Stimulated activated CD8-positive, alpha-beta memory T cell treated with anti-CD3 and anti-CD28 coated beads, Interleukin-15, amount 100 ng/mL, for 1 hour (primary cell): ENCODE data around the gene SMYD3.
"Not testable (repeated sequence)": the region's sequence is repeated elsewhere in the genome, so short reads cannot be mapped to it uniquely, and the experiment has no call there.

Source experiments
- DNase-seq: peaks from one replicate; pipeline ENCODE4 v3.0.0-alpha.2; 2020; ENCODE audit warnings: low read depth

SMYD3 gene

GRCh38 chr1:246024118-246024517, 483.0 kb downstream of the SMYD3 start:
- DNase-seq: not testable (repeated sequence)

DNA sequence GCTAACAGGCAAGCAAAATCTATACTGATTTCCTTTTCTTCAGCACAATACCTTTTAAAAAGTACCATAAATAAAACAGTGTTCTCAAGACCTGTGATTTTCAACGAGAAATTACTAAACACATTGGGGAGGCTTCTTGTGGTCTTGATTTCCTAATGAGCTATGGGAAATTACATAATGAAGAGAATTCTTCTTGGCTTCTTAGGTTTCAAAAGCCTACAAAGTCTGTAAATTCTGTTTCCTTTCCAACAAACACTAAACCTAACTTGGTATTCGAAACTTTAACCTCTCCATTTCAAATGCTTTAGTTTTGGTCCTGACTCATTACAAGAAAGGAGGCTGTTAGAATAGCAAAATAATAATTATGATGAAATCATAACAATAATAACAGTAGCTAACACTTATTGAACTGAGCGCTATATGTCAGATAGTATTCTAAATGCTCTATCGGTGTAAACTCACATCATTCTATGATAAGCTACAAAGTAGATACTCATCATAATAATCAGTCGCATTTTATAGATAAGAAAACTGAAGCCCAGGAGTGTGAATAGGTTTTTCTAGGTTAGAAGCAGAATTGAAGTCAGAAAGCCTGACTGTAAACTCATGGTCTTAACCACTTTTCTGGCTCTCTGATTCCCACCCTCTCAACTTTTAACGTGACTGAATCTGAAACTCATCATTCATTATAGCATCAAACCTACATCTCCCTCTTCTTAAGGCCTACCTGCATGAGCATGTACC, 486.7 kb downstream of the SMYD3 start:
- no peak for DNase-seq

DNA sequence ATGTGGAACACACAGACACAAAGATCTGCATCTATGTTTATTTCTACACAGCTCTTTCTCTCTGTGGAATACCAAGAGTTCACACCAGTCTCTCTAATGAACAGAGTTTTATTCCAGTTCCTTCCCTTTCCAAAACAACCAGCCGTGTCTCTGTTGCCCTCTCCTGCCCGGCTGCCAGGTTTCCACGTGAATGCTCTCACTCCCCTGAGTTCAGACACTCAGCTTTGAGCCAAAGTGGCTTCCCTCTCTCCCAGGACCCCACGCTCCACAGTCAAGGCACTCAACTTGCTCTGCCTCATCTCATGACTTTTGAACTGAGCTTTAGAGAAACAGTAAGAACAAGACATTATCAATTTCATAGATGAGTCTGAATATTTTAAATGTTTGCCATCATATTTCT, 488.9 kb downstream of the SMYD3 start:
- DNase-seq: no peak

DNA sequence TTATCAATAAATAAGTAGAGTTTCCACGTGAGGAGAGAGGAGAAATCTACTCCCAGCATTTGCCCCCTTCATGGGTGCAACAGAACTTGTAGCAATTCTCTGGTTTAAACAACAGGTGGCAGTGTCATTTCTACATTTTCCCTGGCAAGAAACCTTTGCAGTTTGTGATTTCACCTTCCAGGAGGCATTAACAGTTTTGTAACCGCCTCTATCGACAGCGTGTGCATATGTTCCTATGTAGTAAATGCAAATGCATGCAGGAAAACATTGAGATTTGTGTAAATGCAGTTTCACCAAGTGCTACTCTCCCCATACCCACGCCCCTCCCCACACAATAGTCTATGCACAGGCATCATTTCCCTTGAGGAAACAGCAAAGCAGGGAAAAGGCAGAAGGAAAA, 494.7 kb downstream of the SMYD3 start:
- DNase-seq: no peak

DNA sequence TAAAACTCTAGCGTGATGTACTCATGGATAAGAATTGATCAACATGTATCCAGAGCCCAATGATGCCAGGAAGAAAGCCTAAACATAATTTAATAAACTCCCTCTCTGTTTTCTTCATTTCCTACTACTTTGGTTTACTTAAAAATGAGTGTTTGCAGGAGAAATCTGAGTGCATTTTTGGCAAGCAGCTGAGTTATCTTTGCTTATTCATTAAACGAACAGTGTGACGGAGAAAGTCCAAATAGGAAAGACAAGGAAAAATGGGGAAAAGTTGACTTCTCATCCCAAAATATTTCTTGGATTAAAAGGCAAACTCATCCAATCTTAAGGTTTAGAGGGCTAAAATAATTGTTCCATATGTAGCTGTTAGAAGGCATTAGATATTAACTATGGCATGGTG, 496.7 kb downstream of the SMYD3 start:
- DNase-seq: no peak

DNA sequence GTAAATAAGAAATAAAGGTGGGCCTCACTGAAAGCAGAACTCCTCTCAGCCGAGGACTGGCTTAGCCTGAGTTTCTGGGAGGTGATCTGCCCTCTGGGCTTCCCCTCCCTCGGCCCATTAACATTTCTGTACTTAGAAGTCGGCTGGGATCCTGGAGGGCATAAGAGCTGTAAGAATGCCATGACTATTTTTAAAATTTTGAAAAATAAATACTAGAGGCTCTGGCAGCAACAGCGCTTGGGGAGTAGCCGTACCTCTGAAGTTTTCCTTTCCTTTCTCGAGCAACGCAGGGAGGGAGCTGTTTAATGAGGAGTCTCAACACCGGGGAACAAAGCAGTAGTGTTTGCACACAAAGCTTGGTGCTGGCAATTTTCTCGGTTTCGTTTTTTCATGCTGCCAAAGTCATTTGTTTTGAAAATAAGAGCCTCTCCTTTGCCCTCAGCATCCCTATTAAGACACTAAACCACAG, 498.7 kb downstream of the SMYD3 start:
- no peak for DNase-seq

DNA sequence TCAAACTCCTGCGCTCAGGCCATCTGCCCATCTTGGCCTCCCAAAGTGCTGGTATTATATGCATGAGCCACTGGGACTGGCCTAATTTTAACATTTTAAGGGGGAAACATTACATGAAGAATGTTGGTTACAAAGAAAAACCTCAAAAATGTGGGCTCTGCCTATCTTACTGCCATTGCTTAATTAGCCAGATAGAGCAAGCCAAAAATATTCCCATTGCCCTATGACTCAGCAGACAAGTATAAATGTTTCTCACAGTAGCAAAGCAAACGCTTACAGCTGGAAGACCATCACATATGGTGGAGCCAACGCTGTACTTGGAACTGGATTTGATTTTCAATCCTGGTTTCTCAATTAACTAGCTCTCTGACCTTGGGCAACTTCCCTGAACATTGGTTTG, 502.0 kb downstream of the SMYD3 start:
- no peak for DNase-seq

GRCh38 chr1:246004301-246004700, 502.8 kb downstream of the SMYD3 start:
- no peak for DNase-seq

GRCh38 chr1:246003442-246003730, 503.7 kb downstream of the SMYD3 start:
- DNase-seq: no peak

- DNase-seq: peak; percentile 74
Observed at GRCh38 chr1:246002725-246003441, 504.2 kb downstream of the SMYD3 start.

GRCh38 chr1:246001837-246002230, 505.2 kb downstream of the SMYD3 start:
- DNase-seq: no peak

DNA sequence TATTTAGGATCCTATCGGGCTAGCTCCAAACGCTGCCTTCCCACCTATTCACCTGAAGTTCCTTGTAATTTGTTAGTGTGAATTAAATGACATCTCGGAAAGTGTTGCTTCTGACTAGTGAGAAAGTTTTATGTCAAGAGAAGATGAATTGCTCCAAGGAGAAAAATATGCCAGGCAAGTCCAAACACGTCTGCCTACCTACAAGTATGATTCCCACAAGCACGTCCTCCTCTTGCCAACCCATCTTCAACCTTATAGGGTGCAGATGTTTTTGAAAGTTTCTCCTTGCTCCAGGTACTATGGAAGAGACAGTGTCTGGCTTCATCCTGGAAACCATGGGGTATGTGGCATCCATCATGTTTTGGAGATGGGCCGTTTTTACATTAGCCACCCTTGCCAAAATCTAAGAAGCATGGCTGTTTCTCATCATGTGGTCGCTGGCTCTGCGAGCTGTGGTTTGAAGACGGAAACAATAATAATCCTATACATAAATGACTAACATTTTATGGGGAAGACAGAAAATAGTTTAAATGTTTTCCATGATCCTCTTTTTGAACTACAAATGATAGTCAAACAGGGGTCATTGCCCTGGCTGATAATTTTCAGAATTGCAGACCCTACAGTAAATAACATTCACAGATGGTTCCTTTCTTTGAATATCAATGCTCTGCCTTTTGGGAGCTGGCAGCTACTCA, 505.8 kb downstream of the SMYD3 start:
- no peak for DNase-seq

DNA sequence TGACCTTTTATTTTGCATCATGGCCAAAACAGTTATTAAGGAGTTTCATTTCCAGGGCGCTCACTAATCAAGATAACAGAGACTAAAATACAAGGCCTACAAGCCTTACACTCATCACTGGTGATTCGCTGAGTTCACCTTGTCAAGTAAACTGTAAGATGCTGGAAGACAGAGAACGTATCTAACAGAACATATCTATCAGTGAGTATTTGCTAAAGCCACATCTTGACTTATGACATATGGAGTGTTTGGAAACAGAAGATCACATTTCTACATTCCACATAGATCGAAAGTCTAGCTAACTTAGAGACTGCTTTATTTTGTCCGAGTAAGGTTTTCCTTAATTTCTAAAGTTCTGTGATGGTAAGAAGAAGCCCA, 506.5 kb downstream of the SMYD3 start:
- no peak for DNase-seq

DNA sequence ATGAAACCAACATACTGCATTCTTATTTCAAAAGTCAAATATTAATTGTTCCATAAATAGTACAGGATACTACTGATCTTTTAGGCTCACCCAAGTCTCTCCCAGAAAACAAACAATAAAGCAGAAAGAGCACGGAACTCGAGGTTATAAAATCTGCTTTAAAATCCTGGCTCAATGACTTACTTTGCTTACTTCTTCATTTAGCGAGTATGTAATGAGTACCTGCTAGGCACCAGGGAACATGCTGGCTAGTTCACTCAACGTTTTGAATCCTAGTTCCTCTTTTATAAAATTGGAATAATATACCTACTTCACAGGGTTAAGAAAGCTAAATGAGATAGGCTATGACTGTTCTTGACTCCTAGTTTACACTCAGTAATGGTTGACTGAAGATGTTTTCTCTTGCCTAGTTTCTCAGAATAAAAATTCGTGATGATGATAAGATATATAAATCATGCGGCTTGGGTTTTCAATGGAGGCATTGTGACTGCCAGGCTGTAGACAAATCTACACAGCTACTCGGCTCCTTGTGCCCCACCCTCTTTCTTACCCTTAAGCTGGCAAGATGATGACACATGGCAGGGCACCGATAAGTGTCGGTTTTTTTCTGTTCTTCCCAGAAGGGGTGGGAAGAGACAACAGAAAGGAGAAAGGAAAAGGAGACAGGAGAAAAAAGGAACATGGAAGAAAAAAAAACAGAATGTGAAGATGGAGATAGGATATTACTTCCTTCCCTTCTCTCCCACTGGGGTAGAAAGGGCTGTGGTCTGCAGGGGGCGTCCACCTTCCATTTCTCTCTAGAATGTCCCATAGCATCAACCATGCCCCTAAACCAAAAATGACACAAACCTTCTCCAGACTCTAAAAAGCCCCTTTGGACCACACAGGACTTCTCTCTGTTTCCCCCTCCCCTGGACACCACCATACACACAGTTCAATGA, 507.1 kb downstream of the SMYD3 start:
- no peak for DNase-seq

DNA sequence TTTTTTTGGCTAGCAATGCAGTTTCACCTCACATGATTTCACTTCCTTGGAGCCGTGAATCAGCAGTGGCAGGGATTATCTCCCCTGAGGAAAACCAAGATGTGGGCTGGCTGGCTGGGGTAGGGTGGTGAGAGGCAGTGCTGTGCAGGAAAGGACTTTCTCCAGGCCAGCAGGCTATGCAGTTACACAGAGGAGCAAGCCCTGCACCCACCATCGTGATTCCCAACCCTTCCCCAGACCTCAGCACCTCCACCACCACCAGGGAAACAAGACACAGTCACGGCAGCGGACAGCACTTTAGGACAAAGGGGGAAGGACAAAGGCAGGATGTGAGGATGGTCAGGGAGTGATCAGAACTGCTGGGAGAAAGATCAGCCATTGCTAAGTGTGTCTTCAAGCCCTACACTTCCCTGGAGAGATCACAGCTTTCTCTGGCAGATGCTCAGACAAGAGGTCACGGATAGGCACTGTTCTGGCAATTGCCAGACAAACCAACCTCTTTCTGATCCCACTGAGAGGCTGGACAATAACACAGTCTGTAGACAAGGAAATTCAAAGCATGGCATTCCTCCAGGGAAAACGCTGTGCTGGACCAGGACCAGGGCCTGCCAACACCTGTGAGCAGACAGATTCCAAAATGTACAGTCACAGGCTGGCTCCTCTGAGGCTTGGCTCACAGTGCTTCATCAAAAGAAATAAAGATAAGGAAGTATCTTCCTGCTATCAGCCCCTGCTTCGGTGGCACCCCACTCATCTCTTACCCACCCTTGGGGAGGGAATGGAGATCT, 509.4 kb downstream of the SMYD3 start:
- DNase-seq: no peak

GRCh38 chr1:245996811-245997210, 510.3 kb downstream of the SMYD3 start:
- DNase-seq: no peak

DNA sequence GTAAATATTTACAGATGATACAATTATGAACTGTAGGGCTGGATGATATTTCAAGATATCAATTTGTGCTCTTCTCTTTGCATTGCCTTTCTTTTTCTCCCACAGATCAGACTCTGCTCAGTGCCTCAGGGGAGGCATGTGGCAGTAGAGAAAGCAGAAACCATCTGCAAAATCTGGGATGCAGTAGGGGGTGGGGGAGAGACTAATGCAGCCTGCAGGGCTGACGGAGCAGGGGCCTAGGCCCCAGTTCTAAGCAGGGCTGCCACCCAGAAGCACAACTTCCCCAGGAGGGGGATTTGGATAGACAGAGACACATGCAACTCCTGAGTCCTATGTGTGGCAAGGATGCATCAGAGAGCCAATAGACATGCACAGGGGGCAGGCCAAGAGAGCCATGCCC, 511.6 kb downstream of the SMYD3 start:
- no peak for DNase-seq

- no peak for DNase-seq
Observed at GRCh38 chr1:245991266-245991665, 515.8 kb downstream of the SMYD3 start.

DNA sequence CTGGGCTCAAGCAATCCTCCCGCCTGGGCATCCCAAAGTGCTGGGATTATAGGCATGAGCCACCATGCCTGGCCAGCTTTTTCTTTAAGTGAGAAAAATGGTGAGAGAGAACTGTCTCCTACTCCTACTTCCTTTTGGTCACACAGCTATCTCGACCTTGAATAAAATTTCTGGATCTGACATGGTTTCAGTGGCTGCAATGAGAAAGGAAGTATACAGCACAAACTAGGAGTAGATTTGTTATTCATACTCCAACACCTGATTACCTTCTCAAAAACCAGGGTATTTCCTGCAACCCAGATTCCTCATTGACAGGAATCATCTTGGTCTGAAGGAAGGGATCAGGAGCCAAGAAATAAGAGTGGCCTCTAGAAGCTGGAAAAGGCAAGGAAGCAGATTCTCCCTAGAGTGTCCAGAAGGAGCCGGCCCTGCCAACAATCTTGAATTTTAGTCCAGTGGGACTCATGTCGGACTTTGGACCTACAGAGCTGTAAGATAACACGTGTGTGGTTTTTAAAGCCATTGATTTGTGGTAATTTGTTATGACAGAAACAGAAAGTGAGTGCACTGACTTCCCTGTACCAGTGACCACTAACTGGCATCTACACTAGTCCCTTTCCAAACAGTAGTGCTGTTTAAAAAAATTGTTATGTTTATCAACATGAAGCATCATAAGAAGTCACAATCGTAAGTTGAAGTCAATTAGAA, 516.6 kb downstream of the SMYD3 start:
- no peak for DNase-seq

- no peak for DNase-seq
Observed at GRCh38 chr1:245988393-245989078, 518.5 kb downstream of the SMYD3 start.
